Hepatocyte (in vitro differentiated cells): ENCODE results near the gene RAP1GAP2. TPM values are rescaled to one million over a fixed set of nuclear protein-coding genes. Genes with fewer than 3 reads are reported as not detected.

Experiments used
- DNase-seq: peaks from one replicate; pipeline ENCODE4 v3.0.0-alpha.2; 2016; ENCODE audit warnings: low spot score
- H2AFZ ChIP-seq: fragments of 200-600 bp; sonication (generic); 2 replicates; pipeline ENCODE4 v1.6.0; 2016; ENCODE audit warnings: antibody characterized with exemption, mild to moderate bottlenecking
- H3K27ac ChIP-seq: fragments of 200-600 bp; sonication (generic); 2 replicates; pipeline ENCODE4 v1.5.1; 2016; ENCODE audit warnings: mild to moderate bottlenecking
- H3K27me3 ChIP-seq: fragments of 200-600 bp; sonication (generic); 2 replicates; pipeline ENCODE4 v1.6.1; 2016
- H3K36me3 ChIP-seq: fragments of 200-600 bp; sonication (generic); replicated peaks from 2 replicates; pipeline ENCODE4 v1.5.1; 2016; ENCODE audit warnings: low read depth; ENCODE audit not compliant: insufficient read depth
- H3K4me1 ChIP-seq: fragments of 200-600 bp; sonication (generic); 2 replicates; pipeline ENCODE4 v1.5.1; 2016; ENCODE audit warnings: mild to moderate bottlenecking, moderate library complexity; ENCODE audit not compliant: insufficient read depth
- H3K4me2 ChIP-seq: fragments of 200-600 bp; sonication (generic); 2 replicates; pipeline ENCODE4 v1.6.0; 2016
- H3K4me3 ChIP-seq: fragments of 200-600 bp; sonication (generic); 2 replicates; pipeline ENCODE4 v1.5.1; 2016; ENCODE audit warnings: mild to moderate bottlenecking
- H3K79me2 ChIP-seq: fragments of 200-600 bp; sonication (generic); 2 replicates; pipeline ENCODE4 v1.6.0; 2017; ENCODE audit warnings: mild to moderate bottlenecking
- H3K9me2 ChIP-seq: fragments of 200-600 bp; sonication (generic); replicated peaks from 2 replicates; pipeline ENCODE4 v1.6.0; 2017; ENCODE audit warnings: mild to moderate bottlenecking; ENCODE audit not compliant: insufficient read depth
- H3K9me3 ChIP-seq: fragments of 200-600 bp; sonication (generic); 2 replicates; pipeline ENCODE4 v1.5.1; 2016; ENCODE audit warnings: low read depth, mild to moderate bottlenecking
- H4K20me1 ChIP-seq: fragments of 200-600 bp; sonication (generic); 2 replicates; pipeline ENCODE4 v1.6.0; 2016; ENCODE audit warnings: mild to moderate bottlenecking; ENCODE audit not compliant: insufficient read depth, poor library complexity, severe bottlenecking
- EZH2 ChIP-seq: fragments of 200-600 bp; sonication (generic); IDR thresholded peaks from 2 replicates; pipeline ENCODE4 v1.6.1; 2016; ENCODE audit warnings: antibody characterized with exemption, mild to moderate bottlenecking, borderline replicate concordance
- EZH2phosphoT487 ChIP-seq: fragments of 200-600 bp; sonication (generic); IDR thresholded peaks from one replicate; pipeline ENCODE4 v1.6.1; 2018; ENCODE audit warnings: antibody characterized with exemption, mild to moderate bottlenecking, low read depth, moderate library complexity; ENCODE audit not compliant: unreplicated experiment, severe bottlenecking
- WGBS: methylation state at CpG from one replicate; pipeline ENCODE4 v1.1.6; 2016; ENCODE audit warnings: low lambda C conversion rate; ENCODE audit errors: missing lambda C conversion rate; 5-methylcytosine and 5-hydroxymethylcytosine counted together
- polyA plus RNA-seq: library from polyadenylated mRNA; unstranded; fragments of >200 nt; fragmentation: Nextera tagmentation; extraction: Ambion mirVana; gene quantifications from 2 replicates; pipeline ENCODE4 v1.2.1, GENCODE V29; 2016
- total RNA-seq: library from RNA; depleted of rRNA; stranded (reverse); fragments of >200 nt; gene quantifications from 2 replicates; pipeline ENCODE4 v1.2.3, GENCODE V29; 2014
- TF ChIP-seq, protein P1 (sequence below): fragments of 200-600 bp; sonication (generic); IDR thresholded peaks from 2 replicates; pipeline ENCODE4 v1.5.1; 2016; ENCODE audit warnings: antibody characterized with exemption, mild to moderate bottlenecking; ENCODE audit not compliant: poor library complexity

Gene RAP1GAP2
- total and polyA plus RNA-seq, 2 experiments from 2014 or later = 3.0 to 10.0 TPM

- Histone ChIP-seq H3K36me3 (no peaks in the 10 kb centered on the region), H4K20me1 (no peaks in the 10 kb centered on the region), H2AFZ (no peak overlapping the region), H3K79me2 (no peaks in the 10 kb centered on the region), H3K27ac (no peak overlapping the region), H3K4me3 (no peak overlapping the region), H3K4me2 (no peak overlapping the region), H3K9me2 (no peaks in the 10 kb centered on the region), H3K9me3 (no peaks in the 10 kb centered on the region), H3K27me3 (no peaks in the 10 kb centered on the region), H3K4me1 (peaks cover 6% of the 10 kb centered on the region)
- TF ChIP-seq EZH2phosphoT487 = no peak
- TF ChIP-seq, protein P1, sequence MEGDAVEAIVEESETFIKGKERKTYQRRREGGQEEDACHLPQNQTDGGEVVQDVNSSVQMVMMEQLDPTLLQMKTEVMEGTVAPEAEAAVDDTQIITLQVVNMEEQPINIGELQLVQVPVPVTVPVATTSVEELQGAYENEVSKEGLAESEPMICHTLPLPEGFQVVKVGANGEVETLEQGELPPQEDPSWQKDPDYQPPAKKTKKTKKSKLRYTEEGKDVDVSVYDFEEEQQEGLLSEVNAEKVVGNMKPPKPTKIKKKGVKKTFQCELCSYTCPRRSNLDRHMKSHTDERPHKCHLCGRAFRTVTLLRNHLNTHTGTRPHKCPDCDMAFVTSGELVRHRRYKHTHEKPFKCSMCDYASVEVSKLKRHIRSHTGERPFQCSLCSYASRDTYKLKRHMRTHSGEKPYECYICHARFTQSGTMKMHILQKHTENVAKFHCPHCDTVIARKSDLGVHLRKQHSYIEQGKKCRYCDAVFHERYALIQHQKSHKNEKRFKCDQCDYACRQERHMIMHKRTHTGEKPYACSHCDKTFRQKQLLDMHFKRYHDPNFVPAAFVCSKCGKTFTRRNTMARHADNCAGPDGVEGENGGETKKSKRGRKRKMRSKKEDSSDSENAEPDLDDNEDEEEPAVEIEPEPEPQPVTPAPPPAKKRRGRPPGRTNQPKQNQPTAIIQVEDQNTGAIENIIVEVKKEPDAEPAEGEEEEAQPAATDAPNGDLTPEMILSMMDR = no peak
- no peak for TF ChIP-seq EZH2
- no peak for DNase-seq
- 85% methylated on average over 13 of the region's 13 CpGs for WGBS
Measured at GRCh38 chr17:2875608-2876007, 79.4 kb downstream of the RAP1GAP2 start.

DNA sequence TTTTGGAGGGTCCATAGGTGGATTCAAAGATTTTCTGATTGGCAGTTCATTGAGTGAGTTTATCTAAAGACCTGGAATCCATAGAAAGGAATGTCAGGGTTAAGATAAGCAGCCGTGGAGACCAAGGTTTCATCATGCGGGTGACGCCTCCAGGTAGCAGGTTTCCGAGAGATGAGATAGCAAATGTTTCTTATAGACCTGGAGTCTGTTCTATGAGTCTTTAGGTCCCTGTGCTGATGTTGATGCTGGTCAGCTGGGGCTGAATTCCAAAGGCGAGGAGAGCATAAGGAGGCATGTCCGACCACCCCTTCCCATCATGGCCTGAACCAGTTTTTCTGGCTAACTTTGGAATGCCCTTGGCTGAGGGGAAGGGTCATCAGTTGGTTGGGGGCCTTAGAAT, 80.2 kb downstream of the RAP1GAP2 start:
- peaks cover 6% of the 10 kb centered on the region for H3K4me1 ChIP-seq
- H3K4me3 ChIP-seq = no peak overlapping the region
- no peak overlapping the region for H2AFZ ChIP-seq

DNA sequence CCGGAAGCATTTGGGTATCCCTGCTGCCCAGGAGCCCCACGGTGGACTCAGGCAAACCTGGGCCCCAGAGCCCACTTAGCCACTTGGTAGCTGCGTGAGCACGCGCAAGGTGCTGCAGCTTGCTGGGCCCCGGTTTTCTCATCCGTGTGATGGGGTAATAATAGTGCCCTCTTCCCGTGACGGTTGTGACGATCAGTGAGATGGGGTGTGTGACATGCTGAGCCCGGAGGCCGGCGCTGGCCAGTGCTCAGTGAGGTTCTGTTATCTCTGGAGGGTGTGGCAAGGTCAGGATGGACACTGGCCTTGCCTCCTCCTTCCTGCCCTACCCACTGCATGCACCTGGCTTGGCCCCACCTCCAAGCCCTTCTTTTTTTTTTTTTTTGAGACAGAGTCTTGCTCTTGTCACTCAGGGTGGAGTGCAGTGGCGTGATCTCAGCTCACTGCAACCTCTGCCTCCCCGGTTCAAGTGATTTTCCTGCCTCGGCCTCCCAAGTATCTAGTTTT, 82.6 kb downstream of the RAP1GAP2 start:
- DNase-seq = no peak
- H3K4me2 ChIP-seq = no peak overlapping the region
- no peaks in the 10 kb centered on the region for H3K9me2 ChIP-seq
- TF ChIP-seq, protein P1 = no peak
- no peak for TF ChIP-seq EZH2phosphoT487
- no peak for TF ChIP-seq EZH2
- H3K79me2 ChIP-seq = no peaks in the 10 kb centered on the region
- WGBS = 89% methylated on average over 16 of the region's 16 CpGs
- no peak overlapping the region for H2AFZ ChIP-seq
- H3K27ac ChIP-seq = no peak overlapping the region
- peaks cover 5% of the 10 kb centered on the region for H3K4me1 ChIP-seq
- H3K4me3 ChIP-seq = no peak overlapping the region
- H3K36me3 ChIP-seq = no peaks in the 10 kb centered on the region
- no peaks in the 10 kb centered on the region for H3K9me3 ChIP-seq
- no peaks in the 10 kb centered on the region for H3K27me3 ChIP-seq
- H4K20me1 ChIP-seq = no peaks in the 10 kb centered on the region

More for the DNA sequence above, 80.2 kb downstream of the RAP1GAP2 start:
- Histone ChIP-seq H3K79me2 (no peaks in the 10 kb centered on the region), H3K36me3 (no peaks in the 10 kb centered on the region), H3K4me2 (no peak overlapping the region), H3K9me3 (no peaks in the 10 kb centered on the region), H3K27ac (no peak overlapping the region), H3K27me3 (no peaks in the 10 kb centered on the region), H3K9me2 (no peaks in the 10 kb centered on the region), H4K20me1 (no peaks in the 10 kb centered on the region)
- TF ChIP-seq EZH2 = no peak
- no peak for TF ChIP-seq EZH2phosphoT487
- TF ChIP-seq, protein P1 = no peak
- no peak for DNase-seq
- WGBS = 46% methylated on average over 6 of the region's 6 CpGs

DNA sequence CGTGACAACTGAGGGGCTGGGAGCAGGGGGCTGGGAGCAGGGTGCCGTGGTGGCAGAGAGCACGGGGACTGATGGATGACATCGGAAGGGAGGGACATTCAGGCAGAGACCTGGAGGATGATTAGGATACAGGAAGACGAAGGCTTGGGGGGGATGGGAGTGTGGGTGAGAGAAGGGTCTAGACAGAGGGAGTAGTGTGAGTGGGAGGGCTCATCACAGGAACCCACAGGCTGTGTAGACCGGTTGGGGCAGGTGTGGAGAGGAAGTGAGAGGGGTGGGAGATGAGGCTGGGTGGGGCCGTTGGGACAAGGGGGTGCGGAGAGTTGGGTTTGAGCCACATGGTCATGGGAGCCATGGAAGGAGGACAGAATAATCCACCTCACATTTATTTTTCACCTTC, 83.8 kb downstream of the RAP1GAP2 start:
- H3K27me3 ChIP-seq = no peaks in the 10 kb centered on the region
- H3K36me3 ChIP-seq = no peaks in the 10 kb centered on the region
- H3K9me3 ChIP-seq = no peaks in the 10 kb centered on the region
- no peaks in the 10 kb centered on the region for H3K4me1 ChIP-seq
- H3K9me2 ChIP-seq = no peaks in the 10 kb centered on the region
- H3K27ac ChIP-seq = no peak overlapping the region
- TF ChIP-seq EZH2 (no peak), EZH2phosphoT487 (no peak)
- TF ChIP-seq, protein P1 = no peak
- H3K4me3 ChIP-seq = no peak overlapping the region
- H3K4me2 ChIP-seq = no peak overlapping the region
- H4K20me1 ChIP-seq = no peaks in the 10 kb centered on the region
- 89% methylated on average over 8 of the region's 8 CpGs for WGBS
- H2AFZ ChIP-seq = no peak overlapping the region
- no peaks in the 10 kb centered on the region for H3K79me2 ChIP-seq
- no peak for DNase-seq
